Osteoblast (primary cell): Measurements from ENCODE around the gene MTNR1B. TPM values are rescaled to one million over a fixed set of nuclear protein-coding genes. Genes with fewer than 3 reads are reported as not detected.

Experiments
- DNase-seq: peaks from one replicate; pipeline ENCODE4 v3.0.0; 2011; ENCODE audit warnings: low spot score, mixed read lengths; ENCODE audit not compliant: insufficient read length; ENCODE audit errors: missing footprints
- H2AFZ ChIP-seq: 2 replicates; pipeline ENCODE4 v1.6.0; 2011; ENCODE audit warnings: mild to moderate bottlenecking, low read length
- H3K27ac ChIP-seq: 2 replicates; pipeline ENCODE4 v1.5.1; 2011; ENCODE audit warnings: mild to moderate bottlenecking, low read depth, low read length, moderate library complexity
- H3K27me3 ChIP-seq: 2 replicates; pipeline ENCODE4 v1.6.0; 2012; ENCODE audit warnings: mild to moderate bottlenecking, control low read depth, inconsistent platforms, low read length, moderate library complexity; ENCODE audit not compliant: insufficient read depth
- H3K36me3 ChIP-seq: 2 replicates; pipeline ENCODE4 v1.5.1; 2011; ENCODE audit warnings: mild to moderate bottlenecking, low read length, control low read depth, moderate library complexity; ENCODE audit not compliant: insufficient read depth
- H3K4me1 ChIP-seq: 2 replicates; pipeline ENCODE4 v1.5.1; 2011; ENCODE audit warnings: mild to moderate bottlenecking, low read length, control low read depth, moderate library complexity; ENCODE audit not compliant: insufficient read depth
- H3K4me2 ChIP-seq: 2 replicates; pipeline ENCODE4 v1.6.0; 2011; ENCODE audit warnings: mild to moderate bottlenecking, low read length; ENCODE audit not compliant: insufficient read depth
- H3K4me3 ChIP-seq: fragments of 200-600 bp; sonication (generic); 3 replicates; pipeline ENCODE4 v1.5.1; 2012; ENCODE audit warnings: mild to moderate bottlenecking, low read length, inconsistent platforms; ENCODE audit not compliant: insufficient read depth
- H3K79me2 ChIP-seq: 2 replicates; pipeline ENCODE4 v1.6.0; 2012; ENCODE audit warnings: mild to moderate bottlenecking, low read length, control low read depth, inconsistent platforms; ENCODE audit not compliant: insufficient read depth
- H3K9me3 ChIP-seq: 2 replicates; pipeline ENCODE4 v1.5.1; 2011; ENCODE audit warnings: low read depth, low read length, control low read depth
- H4K20me1 ChIP-seq: 2 replicates; pipeline ENCODE4 v1.6.0; 2012; ENCODE audit warnings: mild to moderate bottlenecking, low read length, control low read depth; ENCODE audit not compliant: insufficient read depth
- total RNA-seq: library from RNA; depleted of rRNA; stranded (reverse); fragments of >200 nt; gene quantifications from 2 replicates; pipeline ENCODE4 v1.2.3, GENCODE V29; 2012
- TF ChIP-seq, protein P1 (sequence below): IDR thresholded peaks from 2 replicates; pipeline ENCODE4 v1.5.1; 2011; ENCODE audit warnings: mild to moderate bottlenecking, low read depth, low read length, moderate library complexity; ENCODE audit errors: extremely low read depth

Gene MTNR1B
- total RNA-seq, 1 donor, result not detected

GRCh38 chr11:92960886-92961285 is 8.6 kb upstream of the MTNR1B start:
- H3K79me2 ChIP-seq, result no peaks in the 10 kb centered on the region
- no peak overlapping the region for H2AFZ ChIP-seq
- no peaks in the 10 kb centered on the region for H3K9me3 ChIP-seq
- no peak overlapping the region for H3K27ac ChIP-seq
- no peaks in the 10 kb centered on the region for H4K20me1 ChIP-seq
- H3K27me3 ChIP-seq, result peaks cover 15% of the 10 kb centered on the region
- no peaks in the 10 kb centered on the region for H3K4me1 ChIP-seq
- no peak overlapping the region for H3K4me3 ChIP-seq
- H3K36me3 ChIP-seq, result no peaks in the 10 kb centered on the region
- DNase-seq, result no peak
- TF ChIP-seq, protein P1, sequence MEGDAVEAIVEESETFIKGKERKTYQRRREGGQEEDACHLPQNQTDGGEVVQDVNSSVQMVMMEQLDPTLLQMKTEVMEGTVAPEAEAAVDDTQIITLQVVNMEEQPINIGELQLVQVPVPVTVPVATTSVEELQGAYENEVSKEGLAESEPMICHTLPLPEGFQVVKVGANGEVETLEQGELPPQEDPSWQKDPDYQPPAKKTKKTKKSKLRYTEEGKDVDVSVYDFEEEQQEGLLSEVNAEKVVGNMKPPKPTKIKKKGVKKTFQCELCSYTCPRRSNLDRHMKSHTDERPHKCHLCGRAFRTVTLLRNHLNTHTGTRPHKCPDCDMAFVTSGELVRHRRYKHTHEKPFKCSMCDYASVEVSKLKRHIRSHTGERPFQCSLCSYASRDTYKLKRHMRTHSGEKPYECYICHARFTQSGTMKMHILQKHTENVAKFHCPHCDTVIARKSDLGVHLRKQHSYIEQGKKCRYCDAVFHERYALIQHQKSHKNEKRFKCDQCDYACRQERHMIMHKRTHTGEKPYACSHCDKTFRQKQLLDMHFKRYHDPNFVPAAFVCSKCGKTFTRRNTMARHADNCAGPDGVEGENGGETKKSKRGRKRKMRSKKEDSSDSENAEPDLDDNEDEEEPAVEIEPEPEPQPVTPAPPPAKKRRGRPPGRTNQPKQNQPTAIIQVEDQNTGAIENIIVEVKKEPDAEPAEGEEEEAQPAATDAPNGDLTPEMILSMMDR, result no peak
- H3K4me2 ChIP-seq, result no peak overlapping the region

DNA sequence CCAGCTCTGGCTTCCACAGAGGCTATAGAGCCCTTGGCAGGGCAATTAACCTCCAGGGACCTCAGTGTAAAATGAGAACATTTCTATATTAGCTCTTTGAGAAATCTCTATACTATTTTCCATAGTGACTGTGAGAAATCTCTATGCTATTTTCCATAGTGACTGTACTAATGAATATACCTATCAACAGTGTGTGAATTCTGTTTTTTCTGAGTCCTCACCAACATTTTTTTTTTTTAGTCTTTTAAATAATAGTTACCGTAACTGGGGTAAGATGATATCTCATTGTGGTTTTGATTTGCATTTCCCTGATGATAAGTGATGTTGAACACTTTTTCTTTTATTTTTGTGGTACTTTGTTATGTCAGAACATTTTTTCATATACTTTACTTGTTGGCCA is 7.0 kb upstream of the MTNR1B start:
- Histone ChIP-seq H3K27me3 (peaks cover 25% of the 10 kb centered on the region), H3K4me1 (no peaks in the 10 kb centered on the region), H3K9me3 (no peaks in the 10 kb centered on the region), H3K4me3 (no peak overlapping the region), H3K79me2 (no peaks in the 10 kb centered on the region), H3K27ac (no peak overlapping the region), H3K4me2 (no peak overlapping the region), H2AFZ (no peak overlapping the region), H4K20me1 (no peaks in the 10 kb centered on the region), H3K36me3 (no peaks in the 10 kb centered on the region)
- no peak for DNase-seq
- TF ChIP-seq, protein P1, result no peak

DNA sequence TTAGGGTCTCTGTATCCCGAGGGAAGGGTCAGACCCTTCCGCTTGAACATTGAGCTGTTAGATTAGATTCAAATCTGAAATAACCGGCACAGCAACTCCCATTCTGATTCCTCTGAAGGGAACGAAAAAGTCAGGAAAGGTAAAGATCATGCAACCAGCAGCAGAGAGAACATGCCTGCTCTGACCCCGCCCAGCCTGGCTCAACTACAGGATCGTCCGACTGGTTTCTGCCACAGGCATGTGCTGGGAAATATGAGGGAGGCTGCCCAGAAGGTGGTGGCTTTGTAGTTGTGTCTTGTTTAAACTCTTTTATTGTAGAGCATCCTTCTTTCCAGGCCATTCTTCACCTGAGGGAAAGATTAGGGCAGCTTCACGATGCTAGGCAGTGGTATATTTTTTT is 5.0 kb upstream of the MTNR1B start:
- no peak overlapping the region for H2AFZ ChIP-seq
- no peaks in the 10 kb centered on the region for H3K4me1 ChIP-seq
- TF ChIP-seq, protein P1, result no peak
- DNase-seq, result no peak
- H4K20me1 ChIP-seq, result no peaks in the 10 kb centered on the region
- H3K27me3 ChIP-seq, result peaks cover 35% of the 10 kb centered on the region
- no peak overlapping the region for H3K4me3 ChIP-seq
- H3K9me3 ChIP-seq, result no peaks in the 10 kb centered on the region
- H3K4me2 ChIP-seq, result no peak overlapping the region
- H3K36me3 ChIP-seq, result no peaks in the 10 kb centered on the region
- no peaks in the 10 kb centered on the region for H3K79me2 ChIP-seq
- no peak overlapping the region for H3K27ac ChIP-seq

DNA sequence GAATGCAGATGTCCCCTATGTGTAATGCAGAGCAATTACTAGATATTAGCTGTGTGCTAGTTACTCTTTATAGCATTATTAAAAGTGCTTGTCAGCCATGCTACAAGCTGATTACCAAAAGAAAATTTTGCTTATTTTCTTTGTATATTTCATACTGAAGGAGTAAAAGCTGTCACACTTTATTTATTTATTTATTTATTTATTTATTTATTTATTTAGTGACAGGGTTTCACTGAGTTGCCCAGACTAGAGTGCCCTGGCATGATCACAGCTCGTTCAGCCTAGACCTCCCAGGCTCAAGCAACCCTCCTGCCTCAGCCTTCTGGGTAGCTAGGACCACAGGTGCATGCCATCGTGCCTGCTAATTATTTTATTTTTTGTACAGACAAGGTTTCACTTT is 4.3 kb upstream of the MTNR1B start:
- H4K20me1 ChIP-seq, result no peaks in the 10 kb centered on the region
- DNase-seq, result no peak
- H2AFZ ChIP-seq, result no peak overlapping the region
- H3K36me3 ChIP-seq, result no peaks in the 10 kb centered on the region
- H3K4me2 ChIP-seq, result no peak overlapping the region
- H3K4me3 ChIP-seq, result no peak overlapping the region
- no peak overlapping the region for H3K27ac ChIP-seq
- H3K27me3 ChIP-seq, result peaks cover 42% of the 10 kb centered on the region
- no peaks in the 10 kb centered on the region for H3K4me1 ChIP-seq
- TF ChIP-seq, protein P1, result no peak
- no peaks in the 10 kb centered on the region for H3K79me2 ChIP-seq
- H3K9me3 ChIP-seq, result no peaks in the 10 kb centered on the region
